Measurements from ENCODE around the gene PKHD1. TPM values are rescaled to one million over a fixed set of nuclear protein-coding genes. Genes with fewer than 3 reads are reported as not detected.

The PKHD1 gene
- total RNA-seq, 1 experiment from 2014 or later: 0.43 TPM

DNA sequence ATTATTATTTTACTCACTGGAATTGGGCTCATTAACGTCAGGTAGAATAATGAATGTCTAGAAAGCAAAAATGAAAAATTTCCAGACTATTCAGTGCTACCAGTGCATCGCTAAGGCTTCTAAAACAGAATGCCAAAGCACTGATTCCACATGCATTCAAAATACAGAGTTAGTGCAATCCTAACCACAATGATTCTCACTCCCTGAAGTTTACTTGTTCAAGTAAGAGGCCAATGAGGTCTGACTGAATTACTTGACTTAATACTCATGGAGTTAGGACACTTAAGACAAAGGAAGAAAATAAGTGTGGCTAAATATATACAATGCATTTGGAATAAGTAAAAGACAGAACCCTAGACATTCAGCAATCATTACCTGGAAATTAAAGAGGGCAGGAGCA lies 220.5 kb downstream of the PKHD1 start:
- H3K4me3 ChIP-seq (ENCODE audit: low read depth, low read length, poor library complexity, severe bottlenecking): no peak overlapping the region
- no peaks in the 10 kb centered on the region for H3K36me3 ChIP-seq (ENCODE audit: insufficient read depth, low read length, poor library complexity, severe bottlenecking)
- BruUV-seq (replicated peaks): no TSS peak
- peaks cover 29% of the 10 kb centered on the region for H3K27me3 ChIP-seq (replicated peaks; ENCODE audit: insufficient read depth, low read depth, low read length, poor library complexity)
- CTCF ChIA-PET: no interaction called here
- POLR2A ChIA-PET (ENCODE audit: low non-redundant PET): no interaction called here
- H3K27ac ChIP-seq (ENCODE audit: low read depth, low read length, poor library complexity, severe bottlenecking): no peak overlapping the region
- H3K4me1 ChIP-seq (ENCODE audit: insufficient read depth, low read length, poor library complexity, severe bottlenecking): no peaks in the 10 kb centered on the region
- TF ChIP-seq EZH2 (IDR thresholded peaks at IDR 0.05; ENCODE audit: borderline replicate concordance, low read depth, low read length, poor library complexity, severe bottlenecking): no peak
- TF ChIP-seq, protein P1, sequence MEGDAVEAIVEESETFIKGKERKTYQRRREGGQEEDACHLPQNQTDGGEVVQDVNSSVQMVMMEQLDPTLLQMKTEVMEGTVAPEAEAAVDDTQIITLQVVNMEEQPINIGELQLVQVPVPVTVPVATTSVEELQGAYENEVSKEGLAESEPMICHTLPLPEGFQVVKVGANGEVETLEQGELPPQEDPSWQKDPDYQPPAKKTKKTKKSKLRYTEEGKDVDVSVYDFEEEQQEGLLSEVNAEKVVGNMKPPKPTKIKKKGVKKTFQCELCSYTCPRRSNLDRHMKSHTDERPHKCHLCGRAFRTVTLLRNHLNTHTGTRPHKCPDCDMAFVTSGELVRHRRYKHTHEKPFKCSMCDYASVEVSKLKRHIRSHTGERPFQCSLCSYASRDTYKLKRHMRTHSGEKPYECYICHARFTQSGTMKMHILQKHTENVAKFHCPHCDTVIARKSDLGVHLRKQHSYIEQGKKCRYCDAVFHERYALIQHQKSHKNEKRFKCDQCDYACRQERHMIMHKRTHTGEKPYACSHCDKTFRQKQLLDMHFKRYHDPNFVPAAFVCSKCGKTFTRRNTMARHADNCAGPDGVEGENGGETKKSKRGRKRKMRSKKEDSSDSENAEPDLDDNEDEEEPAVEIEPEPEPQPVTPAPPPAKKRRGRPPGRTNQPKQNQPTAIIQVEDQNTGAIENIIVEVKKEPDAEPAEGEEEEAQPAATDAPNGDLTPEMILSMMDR (conservative IDR thresholded peaks at IDR 0.05; ENCODE audit: low read depth, low read length): no peak
- no peak for DNase-seq (ENCODE audit: low spot score)
- no peaks in the 10 kb centered on the region for H3K9me3 ChIP-seq (ENCODE audit: low read depth, low read length, poor library complexity, severe bottlenecking)
- intact Hi-C loops (cut with micrococcal nuclease; ENCODE audit: unreplicated experiment): no loop called here

DNA sequence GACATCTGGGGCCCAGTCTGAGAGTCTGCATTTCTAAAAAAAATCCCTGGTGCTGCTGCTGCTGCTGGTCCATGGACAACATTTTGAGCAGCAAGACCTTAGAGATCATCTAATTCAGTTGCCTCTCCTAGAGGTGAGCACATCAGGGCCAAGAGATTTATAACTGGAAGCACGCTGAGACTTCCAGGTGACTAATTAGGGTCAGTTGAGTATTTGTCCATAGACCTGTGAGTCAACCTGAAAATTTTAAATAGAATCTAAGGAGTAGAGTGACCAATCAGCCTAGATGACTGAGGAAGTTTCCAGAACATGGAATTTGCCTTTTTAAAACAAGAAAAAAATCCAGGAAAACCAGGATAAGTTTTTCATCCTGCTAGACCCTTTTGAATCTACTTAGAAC lies 221.4 kb downstream of the PKHD1 start:
- no peak for DNase-seq (ENCODE audit: low spot score)
- Histone ChIP-seq H3K4me3 (ENCODE audit: low read depth, low read length, poor library complexity, severe bottlenecking) (no peak overlapping the region), H3K9me3 (ENCODE audit: low read depth, low read length, poor library complexity, severe bottlenecking) (no peaks in the 10 kb centered on the region), H3K27ac (ENCODE audit: low read depth, low read length, poor library complexity, severe bottlenecking) (no peak overlapping the region), H3K27me3 (replicated peaks; ENCODE audit: insufficient read depth, low read depth, low read length, poor library complexity) (peaks cover 29% of the 10 kb centered on the region), H3K36me3 (ENCODE audit: insufficient read depth, low read length, poor library complexity, severe bottlenecking) (no peaks in the 10 kb centered on the region), H3K4me1 (ENCODE audit: insufficient read depth, low read length, poor library complexity, severe bottlenecking) (no peaks in the 10 kb centered on the region)
- ChIA-PET CTCF (no interaction called here), POLR2A (ENCODE audit: low non-redundant PET) (no interaction called here)
- intact Hi-C loops (cut with micrococcal nuclease; ENCODE audit: unreplicated experiment): no loop called here
- BruUV-seq (replicated peaks): no TSS peak
- TF ChIP-seq, protein P1 (conservative IDR thresholded peaks at IDR 0.05; ENCODE audit: low read depth, low read length): no peak
- no peak for TF ChIP-seq EZH2 (IDR thresholded peaks at IDR 0.05; ENCODE audit: borderline replicate concordance, low read depth, low read length, poor library complexity, severe bottlenecking)

DNA sequence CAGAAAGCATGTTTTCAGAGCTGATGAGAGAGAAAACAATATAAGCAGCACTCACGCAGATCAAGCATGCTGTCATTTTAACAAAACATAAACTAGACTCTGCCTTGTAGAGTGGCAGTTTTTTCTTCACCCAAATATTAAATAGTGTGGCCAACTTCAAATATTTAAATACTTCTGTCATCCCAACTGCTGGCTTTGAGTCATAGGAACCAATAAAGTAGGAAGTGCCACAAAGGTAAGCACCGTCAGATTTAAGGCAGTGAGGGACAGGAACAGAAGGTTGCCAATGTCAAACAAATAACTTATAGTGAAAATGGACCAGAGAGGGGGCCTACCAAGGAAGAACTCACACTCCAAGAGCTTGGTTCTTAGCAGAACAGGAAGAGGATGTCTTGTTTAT lies 222.2 kb downstream of the PKHD1 start:
- Histone ChIP-seq H3K4me1 (ENCODE audit: insufficient read depth, low read length, poor library complexity, severe bottlenecking) (no peaks in the 10 kb centered on the region), H3K9me3 (ENCODE audit: low read depth, low read length, poor library complexity, severe bottlenecking) (no peaks in the 10 kb centered on the region), H3K27me3 (replicated peaks; ENCODE audit: insufficient read depth, low read depth, low read length, poor library complexity) (peaks cover 25% of the 10 kb centered on the region), H3K36me3 (ENCODE audit: insufficient read depth, low read length, poor library complexity, severe bottlenecking) (no peaks in the 10 kb centered on the region), H3K27ac (ENCODE audit: low read depth, low read length, poor library complexity, severe bottlenecking) (no peak overlapping the region), H3K4me3 (ENCODE audit: low read depth, low read length, poor library complexity, severe bottlenecking) (no peak overlapping the region)
- POLR2A ChIA-PET (ENCODE audit: low non-redundant PET): no interaction called here
- TF ChIP-seq, protein P1 (conservative IDR thresholded peaks at IDR 0.05; ENCODE audit: low read depth, low read length): no peak
- TF ChIP-seq EZH2 (IDR thresholded peaks at IDR 0.05; ENCODE audit: borderline replicate concordance, low read depth, low read length, poor library complexity, severe bottlenecking): no peak
- BruUV-seq (replicated peaks): no TSS peak
- CTCF ChIA-PET: no interaction called here
- intact Hi-C loops (cut with micrococcal nuclease; ENCODE audit: unreplicated experiment): no loop called here
- DNase-seq (ENCODE audit: low spot score): no peak
